ENCODE results near the gene CNTRL. TPM values are rescaled to one million over a fixed set of nuclear protein-coding genes. Genes with fewer than 3 reads are reported as not detected.

Gene CNTRL
- polyA plus RNA-seq, 1 experiment, result 3.6 TPM

DNA sequence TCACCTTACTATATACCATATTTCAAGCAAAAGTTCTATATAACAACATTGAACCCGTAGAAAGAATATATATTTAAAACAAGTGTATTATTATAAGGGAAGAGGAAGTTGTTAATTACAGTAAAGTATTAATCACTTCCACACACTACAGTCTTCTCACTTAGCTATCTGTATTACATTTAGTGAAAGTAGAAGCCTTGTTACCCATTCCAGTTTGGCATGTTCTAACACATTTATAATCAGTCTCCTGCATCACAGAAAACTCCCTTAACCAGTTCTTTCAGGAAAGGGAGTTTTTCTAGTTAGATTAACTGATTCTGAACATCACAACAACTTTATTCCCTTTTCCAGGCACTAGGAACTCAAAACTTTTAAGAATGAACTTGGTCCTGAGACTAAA, 120.0 kb downstream of the CNTRL start:
- no peaks in the 10 kb centered on the region for H3K27me3 ChIP-seq (ENCODE audit: control insufficient read depth, insufficient read depth, low read length)
- CTCF ChIA-PET, result no interaction called here
- no peaks in the 10 kb centered on the region for H3K36me3 ChIP-seq (ENCODE audit: control insufficient read depth, insufficient read depth, low read length)
- POLR2A ChIA-PET, result no interaction called here
- TF ChIP-seq, protein P1, sequence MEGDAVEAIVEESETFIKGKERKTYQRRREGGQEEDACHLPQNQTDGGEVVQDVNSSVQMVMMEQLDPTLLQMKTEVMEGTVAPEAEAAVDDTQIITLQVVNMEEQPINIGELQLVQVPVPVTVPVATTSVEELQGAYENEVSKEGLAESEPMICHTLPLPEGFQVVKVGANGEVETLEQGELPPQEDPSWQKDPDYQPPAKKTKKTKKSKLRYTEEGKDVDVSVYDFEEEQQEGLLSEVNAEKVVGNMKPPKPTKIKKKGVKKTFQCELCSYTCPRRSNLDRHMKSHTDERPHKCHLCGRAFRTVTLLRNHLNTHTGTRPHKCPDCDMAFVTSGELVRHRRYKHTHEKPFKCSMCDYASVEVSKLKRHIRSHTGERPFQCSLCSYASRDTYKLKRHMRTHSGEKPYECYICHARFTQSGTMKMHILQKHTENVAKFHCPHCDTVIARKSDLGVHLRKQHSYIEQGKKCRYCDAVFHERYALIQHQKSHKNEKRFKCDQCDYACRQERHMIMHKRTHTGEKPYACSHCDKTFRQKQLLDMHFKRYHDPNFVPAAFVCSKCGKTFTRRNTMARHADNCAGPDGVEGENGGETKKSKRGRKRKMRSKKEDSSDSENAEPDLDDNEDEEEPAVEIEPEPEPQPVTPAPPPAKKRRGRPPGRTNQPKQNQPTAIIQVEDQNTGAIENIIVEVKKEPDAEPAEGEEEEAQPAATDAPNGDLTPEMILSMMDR (IDR thresholded peaks at IDR 0.05; ENCODE audit: insufficient read depth, low read depth, low read length), result no peak
- H3K4me3 ChIP-seq (ENCODE audit: low read depth, low read length), result no peak overlapping the region
- DNase-seq (ENCODE audit: low read depth), result no peak

DNA sequence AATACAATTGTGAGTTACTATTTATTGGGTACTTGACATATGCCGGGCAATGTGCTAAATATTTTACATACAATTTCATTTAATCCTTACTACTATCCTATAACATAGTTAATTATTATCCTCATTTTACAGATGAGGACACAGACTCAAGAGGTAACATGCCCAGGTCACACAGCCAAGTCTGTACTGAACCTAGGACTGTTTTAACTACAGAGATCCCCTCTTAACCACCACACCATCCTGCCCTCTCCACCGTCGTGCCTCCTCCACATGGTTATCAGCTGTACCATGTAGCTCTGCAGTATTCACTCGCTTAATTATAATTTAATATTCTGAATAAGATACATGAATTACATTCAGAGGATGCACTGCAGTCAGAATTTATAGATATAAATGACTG, 121.6 kb downstream of the CNTRL start:
- TF ChIP-seq, protein P1 (IDR thresholded peaks at IDR 0.05; ENCODE audit: insufficient read depth, low read depth, low read length), result no peak
- Histone ChIP-seq H3K36me3 (ENCODE audit: control insufficient read depth, insufficient read depth, low read length) (no peaks in the 10 kb centered on the region), H3K4me3 (ENCODE audit: low read depth, low read length) (no peak overlapping the region), H3K27me3 (ENCODE audit: control insufficient read depth, insufficient read depth, low read length) (no peaks in the 10 kb centered on the region)
- CTCF ChIA-PET, result interaction anchor here (1.0 to 1.2 kb wide), 2 partner anchors 17 to 179 kb away, joined by 3 read pairs; no protein-coding TSS in a partner anchor
- POLR2A ChIA-PET, result interaction anchor here (0.6 kb wide), 1 partner anchor 119 kb away, joined by 3 read pairs; no protein-coding TSS in a partner anchor
- DNase-seq (ENCODE audit: low read depth), result no peak

DNA sequence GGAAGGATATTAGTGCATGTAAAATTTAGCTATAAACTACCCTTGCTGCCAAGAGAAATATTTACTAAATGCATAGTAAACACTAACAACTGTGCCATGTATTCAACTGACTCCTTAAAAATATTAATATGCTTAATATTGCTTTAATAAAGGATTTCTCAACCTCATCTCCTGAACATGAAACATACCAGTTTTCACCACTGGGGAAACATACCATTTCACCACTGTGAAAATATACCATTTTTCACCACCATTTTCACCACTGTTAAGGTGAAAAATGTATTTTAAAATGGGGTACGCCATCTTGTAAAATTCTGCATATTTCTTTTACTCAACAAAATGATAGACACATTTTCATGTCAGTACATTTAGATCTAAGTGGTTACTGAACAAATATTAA, 122.4 kb downstream of the CNTRL start:
- CTCF ChIA-PET, result interaction anchor here (1.0 to 1.2 kb wide), 2 partner anchors 16 to 178 kb away, joined by 3 read pairs; no protein-coding TSS in a partner anchor
- DNase-seq (ENCODE audit: low read depth), result no peak
- Histone ChIP-seq H3K4me3 (ENCODE audit: low read depth, low read length) (no peak overlapping the region), H3K36me3 (ENCODE audit: control insufficient read depth, insufficient read depth, low read length) (no peaks in the 10 kb centered on the region), H3K27me3 (ENCODE audit: control insufficient read depth, insufficient read depth, low read length) (no peaks in the 10 kb centered on the region)
- POLR2A ChIA-PET, result no interaction called here
- TF ChIP-seq, protein P1 (IDR thresholded peaks at IDR 0.05; ENCODE audit: insufficient read depth, low read depth, low read length), result no peak

DNA sequence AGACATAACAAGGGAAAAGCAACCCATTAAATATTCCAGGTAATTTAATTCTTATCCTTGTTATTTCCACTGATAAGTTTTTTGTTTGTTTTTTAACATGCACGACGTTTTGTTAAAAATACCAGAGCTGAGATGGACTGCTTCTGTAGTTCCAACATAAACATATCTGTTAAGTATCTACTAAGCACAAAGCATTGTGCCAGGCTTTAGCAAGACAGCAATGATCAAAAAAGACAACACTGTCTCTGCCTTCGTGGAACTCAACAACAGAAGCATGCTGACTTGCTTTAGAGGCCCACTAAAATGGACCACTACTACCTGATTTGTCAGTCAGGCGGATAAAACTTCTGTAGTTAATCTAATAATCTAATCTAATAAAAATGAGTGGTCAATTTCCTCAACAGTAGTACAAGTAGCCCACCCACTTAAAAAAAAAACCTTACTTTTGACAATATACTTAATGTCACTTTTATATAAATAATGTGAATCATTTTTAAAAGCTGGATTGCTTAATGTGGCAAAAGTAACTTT, 123.8 kb downstream of the CNTRL start:
- H3K4me3 ChIP-seq (ENCODE audit: low read depth, low read length), result no peak overlapping the region
- H3K27me3 ChIP-seq (ENCODE audit: control insufficient read depth, insufficient read depth, low read length), result no peaks in the 10 kb centered on the region
- TF ChIP-seq, protein P1 (IDR thresholded peaks at IDR 0.05; ENCODE audit: insufficient read depth, low read depth, low read length), result no peak
- no peak for DNase-seq (ENCODE audit: low read depth)
- ChIA-PET CTCF (interaction anchor here (0.6 to 1.7 kb wide), 5 partner anchors 11 to 463 kb away, joined by 3 to 6 read pairs (median 3); no protein-coding TSS in a partner anchor), POLR2A (no interaction called here)
- no peaks in the 10 kb centered on the region for H3K36me3 ChIP-seq (ENCODE audit: control insufficient read depth, insufficient read depth, low read length)

DNA sequence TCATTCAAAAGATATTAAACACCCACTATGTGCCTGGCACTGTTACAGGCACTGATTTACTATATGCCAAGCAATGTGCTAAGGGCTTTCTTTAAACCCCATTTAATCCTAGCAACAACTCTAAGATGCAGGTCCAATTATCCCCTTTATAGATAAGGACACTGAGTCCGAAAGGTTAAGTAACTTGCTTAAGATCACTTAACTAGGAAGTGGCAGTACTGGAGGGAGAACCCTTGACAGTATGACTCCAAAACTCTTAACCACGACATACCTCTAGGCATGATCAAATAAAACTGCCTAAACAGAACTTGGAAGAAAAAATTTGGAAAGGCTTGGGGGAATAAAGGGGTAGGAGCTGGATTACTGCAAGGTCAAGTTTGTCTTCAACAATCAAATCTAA, 125.2 kb downstream of the CNTRL start:
- no peaks in the 10 kb centered on the region for H3K36me3 ChIP-seq (ENCODE audit: control insufficient read depth, insufficient read depth, low read length)
- DNase-seq (ENCODE audit: low read depth), result no peak
- ChIA-PET CTCF (interaction anchor here (1.5 to 1.7 kb wide), 2 partner anchors 9 to 120 kb away, joined by 4 to 6 read pairs; no protein-coding TSS in a partner anchor), POLR2A (no interaction called here)
- TF ChIP-seq, protein P1 (IDR thresholded peaks at IDR 0.05; ENCODE audit: insufficient read depth, low read depth, low read length), result no peak
- H3K4me3 ChIP-seq (ENCODE audit: low read depth, low read length), result peak overlapping the region; percentile 98
- no peaks in the 10 kb centered on the region for H3K27me3 ChIP-seq (ENCODE audit: control insufficient read depth, insufficient read depth, low read length)

Data from BJ (cell line).